ENCODE results near the gene CNIH1. TPM values are rescaled to one million over a fixed set of nuclear protein-coding genes. Genes with fewer than 3 reads are reported as not detected.

The CNIH1 gene
- polyA plus RNA-seq, 1 of the 3 experiments (the other 2 are of a cell fraction), result 145 TPM

- Histone ChIP-seq H3K9ac (no peak overlapping the region), H3K36me3 (replicated peaks in 1 of 2; ENCODE audit: control insufficient read depth in 1 of 2, insufficient read depth in 2 of 2, low read length in 1 of 2) (no peaks in the 10 kb centered on the region), H3K4me1 (ENCODE audit: control insufficient read depth in 1 of 2, insufficient read depth in 2 of 2, low read depth in 1 of 2, low read length in 1 of 2) (no peaks in the 10 kb centered on the region), H3K9me3 (no peaks in the 10 kb centered on the region), H3K4me2 (no peak overlapping the region), H4K20me1 (ENCODE audit: insufficient read depth) (no peaks in the 10 kb centered on the region), H3K27ac (ENCODE audit: low read depth in 2 of 2, low read length in 1 of 2) (no peak overlapping the region), H2AFZ (ENCODE audit: low read depth) (no peak overlapping the region), H3K27me3 (ENCODE audit: insufficient read depth) (no peaks in the 10 kb centered on the region), H3K4me3 (ENCODE audit: low read depth in 2 of 2, low read length in 1 of 2) (no peak overlapping the region), H3F3A (replicated peaks; ENCODE audit: insufficient read depth) (no peaks in the 10 kb centered on the region), H3K9me2 (no peaks in the 10 kb centered on the region), H3K79me2 (ENCODE audit: insufficient read depth) (no peaks in the 10 kb centered on the region)
- 47% methylated on average over 5 of the region's 5 CpGs for WGBS (ENCODE audit: low lambda C conversion rate)
- ChIA-PET CTCF (interaction anchor here (1.2 to 1.3 kb wide), 2 partner anchors 25 to 26 kb away, joined by 3 to 5 read pairs; partner anchors contain the start of gene GMFB), POLR2A (no interaction called here)
- no peak for DNase-seq
- TF ChIP-seq RXRA (IDR thresholded peaks at IDR 0.05; ENCODE audit: borderline replicate concordance, low read depth), result no peak
- TF ChIP-seq POLR2AphosphoS5 (IDR thresholded peaks at IDR 0.05; ENCODE audit: low read depth, low read length), result no peak
- no peak for TF ChIP-seq TCF12 (IDR thresholded peaks at IDR 0.05)
- no peak for TF ChIP-seq USF2 (IDR thresholded peaks at IDR 0.05; ENCODE audit: borderline replicate concordance, low read depth, low read length)
- TF ChIP-seq TEAD4 (IDR thresholded peaks at IDR 0.05; ENCODE audit: borderline replicate concordance, insufficient read depth), result no peak
- TF ChIP-seq, protein P1, sequence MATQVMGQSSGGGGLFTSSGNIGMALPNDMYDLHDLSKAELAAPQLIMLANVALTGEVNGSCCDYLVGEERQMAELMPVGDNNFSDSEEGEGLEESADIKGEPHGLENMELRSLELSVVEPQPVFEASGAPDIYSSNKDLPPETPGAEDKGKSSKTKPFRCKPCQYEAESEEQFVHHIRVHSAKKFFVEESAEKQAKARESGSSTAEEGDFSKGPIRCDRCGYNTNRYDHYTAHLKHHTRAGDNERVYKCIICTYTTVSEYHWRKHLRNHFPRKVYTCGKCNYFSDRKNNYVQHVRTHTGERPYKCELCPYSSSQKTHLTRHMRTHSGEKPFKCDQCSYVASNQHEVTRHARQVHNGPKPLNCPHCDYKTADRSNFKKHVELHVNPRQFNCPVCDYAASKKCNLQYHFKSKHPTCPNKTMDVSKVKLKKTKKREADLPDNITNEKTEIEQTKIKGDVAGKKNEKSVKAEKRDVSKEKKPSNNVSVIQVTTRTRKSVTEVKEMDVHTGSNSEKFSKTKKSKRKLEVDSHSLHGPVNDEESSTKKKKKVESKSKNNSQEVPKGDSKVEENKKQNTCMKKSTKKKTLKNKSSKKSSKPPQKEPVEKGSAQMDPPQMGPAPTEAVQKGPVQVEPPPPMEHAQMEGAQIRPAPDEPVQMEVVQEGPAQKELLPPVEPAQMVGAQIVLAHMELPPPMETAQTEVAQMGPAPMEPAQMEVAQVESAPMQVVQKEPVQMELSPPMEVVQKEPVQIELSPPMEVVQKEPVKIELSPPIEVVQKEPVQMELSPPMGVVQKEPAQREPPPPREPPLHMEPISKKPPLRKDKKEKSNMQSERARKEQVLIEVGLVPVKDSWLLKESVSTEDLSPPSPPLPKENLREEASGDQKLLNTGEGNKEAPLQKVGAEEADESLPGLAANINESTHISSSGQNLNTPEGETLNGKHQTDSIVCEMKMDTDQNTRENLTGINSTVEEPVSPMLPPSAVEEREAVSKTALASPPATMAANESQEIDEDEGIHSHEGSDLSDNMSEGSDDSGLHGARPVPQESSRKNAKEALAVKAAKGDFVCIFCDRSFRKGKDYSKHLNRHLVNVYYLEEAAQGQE (IDR thresholded peaks at IDR 0.05; ENCODE audit: low read depth, low read length), result no peak
- TF ChIP-seq RCOR1 (IDR thresholded peaks at IDR 0.05; ENCODE audit: low read length), result no peak
- TF ChIP-seq NFIC (IDR thresholded peaks at IDR 0.05; ENCODE audit: borderline replicate concordance), result no peak
- TF ChIP-seq RFX5 (IDR thresholded peaks at IDR 0.05; ENCODE audit: low read length), result no peak
- TF ChIP-seq SMC3 (IDR thresholded peaks at IDR 0.05; ENCODE audit: low read depth, low read length), result no peak
- TF ChIP-seq CHD2 (IDR thresholded peaks at IDR 0.05; ENCODE audit: low read length, partially characterized antibody), result no peak
- TF ChIP-seq GATA2 (CRISPR knock-in tag; IDR thresholded peaks at IDR 0.05), result no peak
- no peak for TF ChIP-seq NRF1 (IDR thresholded peaks at IDR 0.05; ENCODE audit: low read depth, low read length)
- TF ChIP-seq JUND (IDR thresholded peaks at IDR 0.05), result no peak
- TF ChIP-seq MXI1 (IDR thresholded peaks at IDR 0.05; ENCODE audit: low read depth, low read length), result no peak
- TF ChIP-seq MAX (IDR thresholded peaks at IDR 0.05; ENCODE audit: low read depth), result no peak
Measured at GRCh38 chr14:54462048-54462447, 20.9 kb upstream of the CNIH1 start.
